Endometrial microvascular endothelial cells (primary cell): Measurements from ENCODE around the gene DNAI7. TPM values are rescaled to one million over a fixed set of nuclear protein-coding genes. Genes with fewer than 3 reads are reported as not detected.

Source experiments
- in situ Hi-C: cut with HindIII; loops from 2 replicates; pipeline ENCODE4 v1.10.0; 2017; ENCODE audit warnings: low sequenced_read_pairs, low pct_unique_long_range_greater_than_20kb; ENCODE audit errors: inconsistent ontology term
- total RNA-seq: library from RNA; depleted of rRNA; stranded (reverse); fragments of >200 nt; gene quantifications from one replicate; pipeline ENCODE4 v1.2.3, GENCODE V29; 2015; ENCODE audit errors: inconsistent ontology term

DNAI7 gene
- total RNA-seq, 1 donor from 2014 or later: not detected

DNA sequence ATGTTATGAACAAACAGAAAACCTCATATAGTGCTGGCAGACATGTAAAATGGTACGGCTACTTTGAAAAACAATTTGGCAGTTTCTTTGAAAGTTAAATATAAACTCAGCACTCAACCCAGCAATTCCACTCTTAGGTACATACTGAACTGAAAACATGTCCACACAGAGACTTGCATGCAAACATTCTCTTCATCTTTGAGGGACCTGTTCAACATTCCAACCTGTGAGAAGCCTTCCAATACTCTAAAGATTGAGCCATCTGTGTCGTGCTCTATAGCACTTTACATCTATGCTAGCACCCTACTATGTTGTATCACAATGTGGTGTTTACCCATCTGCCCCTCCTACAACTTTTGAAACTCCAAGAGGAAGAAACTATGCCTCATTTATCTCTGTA lies 79.3 kb downstream of the DNAI7 start:
- in situ Hi-C loops: no loop called here

DNA sequence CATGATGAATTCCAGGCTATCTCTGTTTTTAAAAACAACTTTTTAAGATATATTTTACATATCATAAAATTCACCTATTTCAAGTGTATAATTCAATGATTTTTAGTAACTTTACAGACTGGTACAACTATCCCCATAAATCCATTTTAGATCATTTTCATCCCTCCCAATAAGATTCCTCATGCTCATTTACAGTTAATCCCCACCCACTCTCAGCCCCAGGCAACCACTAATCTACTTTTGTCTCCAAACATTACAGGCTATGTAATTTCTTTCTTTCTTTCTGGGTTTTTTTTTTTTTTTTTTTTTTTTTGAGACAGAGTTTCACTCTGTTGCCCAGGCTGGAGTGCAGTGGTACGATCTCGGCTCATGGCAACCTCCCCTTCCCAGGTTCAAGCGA lies 81.3 kb downstream of the DNAI7 start:
- in situ Hi-C loops: no loop called here

DNA sequence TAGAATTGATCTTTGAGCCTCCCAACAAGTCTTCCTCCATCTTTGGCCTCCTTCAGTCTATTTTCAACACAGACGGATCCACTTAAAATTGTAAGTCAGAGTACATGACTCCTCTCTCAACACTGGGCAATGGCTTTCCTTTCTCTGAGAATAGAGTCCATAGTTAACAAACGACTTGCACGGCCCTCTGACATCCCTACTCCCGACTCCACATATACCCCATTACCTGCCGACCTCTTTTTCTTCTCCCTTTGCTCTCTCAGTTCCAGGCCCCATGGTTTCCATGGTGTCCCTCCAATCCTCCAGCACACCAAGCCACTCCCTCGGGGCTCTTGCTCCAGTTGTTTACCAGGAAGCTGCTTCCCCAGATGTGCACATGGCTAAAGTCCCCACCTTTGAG lies 84.7 kb downstream of the DNAI7 start:
- in situ Hi-C loops: no loop called here

DNA sequence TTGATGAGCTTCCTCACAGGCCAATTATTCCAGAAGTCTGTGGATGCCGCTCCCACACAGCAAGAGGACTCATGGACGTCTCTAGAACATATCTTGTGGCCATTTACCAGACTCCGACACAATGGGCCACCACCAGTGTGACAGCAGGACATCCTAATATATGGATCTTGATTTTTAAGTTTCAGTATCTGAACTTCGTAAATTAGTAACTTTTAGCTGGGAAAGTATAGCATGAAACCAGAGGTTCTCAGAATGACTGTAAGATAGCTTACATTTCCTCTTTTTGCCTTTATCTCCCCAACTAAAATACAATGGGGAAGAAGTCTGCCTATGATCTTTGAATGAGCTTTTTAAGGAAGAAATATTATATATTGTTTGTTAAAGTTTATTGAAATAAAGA lies 87.0 kb downstream of the DNAI7 start:
- in situ Hi-C loops: no loop called here

DNA sequence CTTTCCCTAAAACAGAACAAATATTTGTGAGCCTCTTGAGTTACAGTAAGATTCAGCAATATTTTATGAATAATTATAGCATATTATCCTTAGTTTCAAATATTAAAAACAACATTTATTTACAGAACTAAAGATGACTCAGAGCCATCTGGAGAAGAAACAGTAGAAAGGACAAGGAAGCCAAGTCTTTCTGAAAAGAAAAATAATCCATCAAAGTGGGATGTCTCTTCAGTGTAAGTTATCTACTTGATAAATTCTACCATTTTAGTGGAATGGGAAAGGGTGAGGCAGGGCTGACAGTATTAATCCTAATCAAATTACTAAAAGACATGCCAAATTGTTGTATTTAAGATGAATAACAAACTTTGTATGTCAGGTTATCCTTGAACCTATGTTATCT lies 88.1 kb downstream of the DNAI7 start:
- in situ Hi-C loops: no loop called here

DNA sequence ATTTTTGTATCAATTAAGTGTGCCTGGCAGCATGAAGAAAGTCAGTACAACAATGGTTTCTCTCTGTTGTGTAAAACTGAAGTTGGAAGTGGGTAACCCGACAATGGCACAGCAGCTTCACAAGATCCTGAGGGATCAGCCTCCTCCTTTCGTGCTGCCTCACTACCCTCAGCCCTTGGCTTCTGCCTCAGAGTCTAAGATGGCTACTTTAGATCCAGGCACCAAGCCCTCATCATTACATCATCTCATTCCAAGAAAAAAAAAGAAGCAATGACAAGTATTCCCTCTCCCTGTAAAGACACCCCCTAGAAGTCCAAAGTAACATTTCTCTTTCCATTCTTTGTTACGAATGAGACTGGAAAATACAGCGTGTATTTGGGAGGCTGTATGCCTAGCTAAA lies 92.6 kb downstream of the DNAI7 start:
- in situ Hi-C loops: no loop called here

DNA sequence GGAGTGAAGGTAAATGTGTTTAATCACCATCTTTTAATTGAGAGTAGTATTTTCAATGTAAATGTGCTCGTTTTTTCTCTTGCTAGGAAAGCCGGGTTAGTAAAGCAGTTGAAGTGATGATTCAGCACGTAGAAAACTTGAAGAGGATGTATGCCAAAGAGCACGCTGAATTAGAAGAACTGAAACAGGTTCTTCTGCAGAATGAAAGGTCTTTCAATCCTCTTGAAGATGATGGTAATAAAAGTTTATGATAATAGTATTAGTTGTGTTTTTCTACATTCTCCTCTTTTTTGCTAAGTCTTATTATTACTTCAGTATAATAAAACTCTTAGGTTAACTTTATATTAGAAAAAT lies 93.9 kb downstream of the DNAI7 start:
- in situ Hi-C loops: no loop called here

DNA sequence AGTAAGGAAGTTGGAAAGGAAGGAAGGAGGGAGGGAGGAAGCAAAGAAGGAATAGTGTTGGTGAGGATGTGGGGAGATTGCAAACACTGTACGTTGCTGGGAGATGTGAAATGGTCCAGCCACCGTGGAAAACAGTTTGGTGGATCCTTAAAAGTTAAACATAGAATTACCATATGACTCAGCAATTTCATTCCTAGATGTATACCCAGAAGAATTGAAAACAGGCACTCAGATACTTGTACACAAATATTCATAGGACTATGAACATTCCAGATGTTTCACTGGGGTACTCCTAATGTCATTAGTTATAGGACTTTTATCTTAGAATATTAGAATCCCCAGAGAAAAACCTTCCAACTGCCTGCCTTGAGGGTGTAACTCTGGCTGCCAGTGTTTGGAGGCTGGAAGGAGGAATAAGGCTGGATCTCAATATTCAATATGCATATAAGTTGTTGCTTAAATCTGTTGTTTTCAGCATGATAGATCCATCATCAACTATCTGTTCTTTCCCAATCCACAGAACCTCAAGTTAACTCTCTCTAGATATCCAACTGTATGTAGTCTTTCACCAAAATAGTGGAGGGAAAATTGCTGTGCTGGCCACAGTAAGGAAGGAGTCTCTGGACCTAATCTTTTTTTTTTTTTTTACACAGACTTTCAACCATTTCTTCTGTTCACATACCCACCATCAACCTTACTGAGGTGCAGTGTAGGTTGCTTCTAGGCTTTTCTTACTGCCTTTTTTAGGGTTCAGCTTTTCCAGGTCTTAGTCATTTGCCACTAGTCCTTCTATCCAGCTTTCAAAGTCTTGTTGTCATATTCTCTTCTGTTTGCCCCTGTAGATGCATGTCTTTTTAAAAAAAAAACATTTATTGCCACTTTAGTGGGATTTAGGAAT lies 94.5 kb downstream of the DNAI7 start:
- in situ Hi-C loops: no loop called here

DNA sequence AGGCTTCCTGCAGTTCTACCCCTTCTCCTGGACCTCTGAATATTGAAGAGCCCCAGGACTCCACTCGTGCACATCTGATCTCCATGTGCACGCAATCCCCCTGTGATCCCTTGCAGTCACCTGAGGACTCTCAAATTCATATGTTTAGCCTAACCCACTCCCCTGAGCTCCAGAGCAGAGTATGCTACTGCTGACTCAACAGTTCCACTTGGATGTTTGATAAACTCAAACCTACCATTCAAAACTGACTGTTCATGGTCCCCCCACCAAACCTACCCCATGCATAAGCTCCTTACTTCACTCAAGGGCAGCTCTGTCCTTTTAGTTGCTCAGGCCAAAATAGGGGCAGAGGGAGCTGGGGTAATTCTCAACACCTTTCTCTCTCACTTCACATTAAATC lies 96.0 kb downstream of the DNAI7 start:
- in situ Hi-C loops: no loop called here

DNA sequence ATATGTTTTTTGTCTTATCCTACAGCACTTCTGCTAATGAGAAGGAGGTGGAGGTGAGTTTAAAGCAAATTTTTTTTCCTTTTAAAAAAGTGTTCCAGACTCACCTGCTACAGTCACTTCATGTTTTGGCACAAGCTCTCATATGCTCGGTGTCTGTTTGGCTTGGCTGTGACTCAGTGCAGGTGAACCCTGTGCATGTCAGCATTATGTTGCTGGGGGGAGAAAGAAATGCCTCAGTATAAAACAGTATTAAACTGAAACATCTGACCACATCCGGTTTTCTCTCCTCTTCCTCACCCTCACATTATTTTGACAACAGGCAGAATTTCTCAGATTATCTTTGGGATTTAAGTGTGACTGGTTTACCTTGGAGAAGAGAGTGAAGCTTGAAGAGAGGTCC lies 105.2 kb downstream of the DNAI7 start:
- in situ Hi-C loops: no loop called here

DNA sequence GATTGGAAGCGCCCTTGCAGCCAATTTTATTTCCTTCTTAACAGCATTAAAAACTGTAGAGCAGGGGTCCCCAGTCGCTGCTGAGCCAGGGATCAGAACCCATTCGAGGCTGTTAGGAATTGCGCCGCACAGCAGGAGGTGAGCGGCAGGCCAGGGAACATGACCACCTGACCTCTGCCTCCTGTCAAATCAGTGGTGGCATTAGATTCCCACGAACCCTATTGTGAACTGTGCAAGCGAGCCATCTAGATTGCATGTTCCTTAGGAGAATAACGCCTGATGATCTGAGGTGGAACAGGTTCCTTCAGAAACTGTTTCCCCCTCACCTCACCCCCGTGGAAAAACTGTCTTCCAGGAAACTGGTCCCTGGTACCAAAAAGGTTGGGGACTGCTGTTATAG lies 107.4 kb downstream of the DNAI7 start:
- in situ Hi-C loops: no loop called here

DNA sequence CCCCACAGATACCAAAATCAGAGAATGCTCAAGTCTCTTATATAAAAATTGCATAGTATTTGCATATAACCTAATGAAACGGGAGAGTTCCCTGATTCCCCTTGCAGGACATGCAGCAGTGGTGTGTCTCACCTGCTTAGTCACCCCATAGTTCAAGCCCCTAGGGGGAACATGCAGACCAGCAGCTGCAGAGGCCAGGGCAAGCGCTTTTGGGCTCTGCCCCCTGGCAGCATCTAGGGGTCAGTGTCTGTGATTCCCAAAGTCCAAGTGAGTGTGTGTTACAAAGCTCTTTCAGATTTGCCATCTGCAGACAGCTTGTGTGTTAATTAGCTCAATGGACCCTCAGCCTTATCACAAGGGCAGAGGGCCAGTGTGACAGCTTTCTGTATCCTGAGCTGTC lies 110.1 kb downstream of the DNAI7 start:
- in situ Hi-C loops: no loop called here

DNA sequence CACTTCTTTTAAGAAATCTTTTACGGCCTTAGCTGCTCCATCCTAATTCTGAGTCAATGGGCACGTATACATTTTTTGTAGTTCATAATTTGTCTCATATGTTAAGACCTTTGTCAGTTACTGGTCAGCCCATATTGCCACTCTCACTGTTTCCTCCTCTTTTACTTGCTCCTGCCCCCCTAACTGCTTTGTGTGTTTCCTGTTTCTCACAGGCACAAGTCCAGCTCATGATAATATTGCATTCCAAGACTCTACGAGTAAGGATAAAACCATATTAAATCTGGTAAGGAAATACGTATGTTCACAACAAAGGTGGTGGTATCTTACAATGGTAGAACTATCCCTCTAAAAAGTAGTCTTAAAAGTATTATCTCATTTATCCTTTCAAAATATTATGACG lies 111.7 kb downstream of the DNAI7 start:
- in situ Hi-C loops: no loop called here

DNA sequence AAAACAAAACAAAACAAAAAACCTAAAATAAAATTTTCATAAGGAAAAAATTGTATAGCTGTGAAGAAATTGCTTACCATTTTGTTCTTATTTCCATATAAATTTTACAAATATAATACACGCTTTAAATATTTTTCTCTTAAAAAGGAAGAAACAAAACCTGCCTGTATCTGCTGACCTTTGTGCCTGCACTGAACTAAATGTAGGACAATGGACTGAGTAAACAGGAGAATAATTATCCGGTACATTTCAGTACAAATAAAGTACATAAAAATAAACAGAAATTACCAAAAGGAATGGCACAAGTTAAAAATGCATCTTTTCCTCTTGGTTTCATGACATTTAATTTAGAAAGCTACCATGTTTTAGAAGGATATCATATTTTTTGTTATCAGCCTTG lies 112.3 kb downstream of the DNAI7 start:
- in situ Hi-C loops: no loop called here

DNA sequence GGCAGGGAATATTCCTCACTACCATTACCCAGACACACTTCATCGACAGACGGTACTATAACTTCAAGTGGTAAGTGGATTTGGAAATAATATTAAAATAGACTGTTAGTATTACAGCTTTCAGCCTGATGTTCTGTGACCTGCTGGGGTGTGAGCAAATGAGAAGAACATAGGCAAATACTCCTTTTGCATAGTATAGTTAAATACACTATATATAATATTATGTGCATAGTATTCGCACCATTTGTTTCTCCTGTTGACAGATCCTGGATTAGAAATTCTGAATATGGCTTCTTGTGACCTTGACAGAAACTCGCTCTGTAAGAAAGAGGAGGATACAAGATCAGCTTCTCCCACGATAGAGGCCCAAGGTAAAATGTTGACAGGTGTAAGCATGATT lies 115.6 kb downstream of the DNAI7 start:
- in situ Hi-C loops: no loop called here

DNA sequence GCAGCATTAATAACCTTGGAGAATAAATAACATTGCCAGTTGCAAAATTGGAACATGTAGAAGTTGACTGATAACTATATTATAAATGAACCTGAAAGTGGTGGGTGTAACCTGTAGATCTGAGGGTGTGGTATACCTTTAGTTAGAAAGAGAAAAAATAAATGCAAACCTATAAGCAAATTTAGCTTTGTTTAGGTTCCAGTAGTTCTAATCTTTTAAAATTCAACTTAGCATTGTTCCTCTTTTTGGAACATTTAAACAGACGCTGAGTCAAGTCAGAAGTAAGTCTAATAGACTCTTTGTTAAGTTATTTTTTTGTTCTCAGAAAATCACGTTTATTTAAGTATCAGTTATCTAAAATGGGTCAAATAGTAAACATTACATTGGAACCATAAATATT lies 120.0 kb downstream of the DNAI7 start:
- in situ Hi-C loops: no loop called here

DNA sequence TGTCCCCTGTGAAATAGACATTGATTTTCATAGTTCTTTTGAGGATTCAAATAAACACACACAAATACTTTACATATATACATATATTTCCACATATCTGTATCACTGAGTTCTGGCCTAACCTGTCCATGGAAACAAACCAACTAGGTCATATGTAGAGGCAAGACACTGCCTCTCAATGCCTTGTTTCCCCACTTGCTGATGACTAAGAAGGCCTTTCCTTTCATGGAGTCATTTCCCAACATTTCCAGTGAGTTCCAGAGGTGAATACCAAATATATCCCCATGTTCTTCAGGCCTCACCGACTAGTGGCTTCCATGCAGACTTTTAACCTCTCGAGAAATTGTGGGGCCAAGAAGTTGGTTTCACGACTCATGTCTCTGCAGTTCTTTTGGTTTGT lies 120.8 kb downstream of the DNAI7 start:
- in situ Hi-C loops: no loop called here

DNA sequence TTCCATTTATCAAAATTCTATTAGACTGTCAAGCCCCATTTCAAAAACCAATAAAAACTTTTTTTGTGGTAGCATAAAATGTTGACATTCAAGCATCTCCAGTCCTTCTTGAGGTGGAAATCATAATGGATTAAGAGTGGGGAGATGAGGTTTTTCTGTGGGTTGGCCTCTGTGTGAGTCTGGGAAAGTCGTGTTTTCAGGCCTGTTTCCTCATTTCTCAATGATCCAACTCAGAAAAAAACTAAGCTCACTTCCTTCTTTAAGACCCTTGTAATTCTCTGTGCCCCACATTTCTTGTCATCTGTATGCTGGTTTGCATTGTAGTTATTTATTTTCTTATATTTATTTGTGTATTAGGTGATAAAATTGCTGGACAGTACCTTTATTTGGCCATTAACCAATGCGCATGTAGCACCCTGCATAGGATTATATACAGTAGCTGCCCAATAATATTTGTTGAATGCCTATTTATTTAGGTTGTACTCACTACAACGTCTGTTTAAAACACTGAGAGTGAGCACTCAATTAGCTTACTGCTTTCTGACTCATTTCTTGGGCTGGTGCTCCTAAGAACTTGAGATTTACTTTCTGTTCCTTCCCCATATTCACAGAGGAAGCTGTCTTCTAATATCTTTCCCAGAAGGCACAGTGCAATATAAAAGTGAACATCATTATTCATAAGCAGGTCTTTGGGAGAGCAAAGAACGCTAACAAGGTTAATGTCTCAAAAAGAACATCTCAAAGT lies 121.9 kb downstream of the DNAI7 start:
- in situ Hi-C loops: no loop called here

DNA sequence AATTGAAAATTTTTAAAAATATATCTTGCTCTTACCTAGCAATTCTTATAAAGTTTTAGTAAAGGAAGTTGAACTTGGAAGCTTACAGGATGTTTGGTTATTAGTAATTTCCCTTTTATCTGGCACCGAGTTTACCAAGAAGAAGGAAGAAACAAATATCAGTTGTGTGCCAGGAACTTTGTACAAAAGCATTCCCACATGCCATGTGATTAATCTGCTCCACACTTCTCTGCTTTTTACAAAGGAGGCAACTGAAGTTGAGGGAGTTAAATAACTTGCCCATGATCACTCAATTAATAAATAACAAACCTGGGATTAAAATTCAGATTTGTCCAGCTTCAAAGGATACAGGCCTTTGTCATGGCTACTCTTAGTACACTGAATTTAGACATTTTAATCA lies 123.6 kb downstream of the DNAI7 start:
- in situ Hi-C loops: no loop called here

DNA sequence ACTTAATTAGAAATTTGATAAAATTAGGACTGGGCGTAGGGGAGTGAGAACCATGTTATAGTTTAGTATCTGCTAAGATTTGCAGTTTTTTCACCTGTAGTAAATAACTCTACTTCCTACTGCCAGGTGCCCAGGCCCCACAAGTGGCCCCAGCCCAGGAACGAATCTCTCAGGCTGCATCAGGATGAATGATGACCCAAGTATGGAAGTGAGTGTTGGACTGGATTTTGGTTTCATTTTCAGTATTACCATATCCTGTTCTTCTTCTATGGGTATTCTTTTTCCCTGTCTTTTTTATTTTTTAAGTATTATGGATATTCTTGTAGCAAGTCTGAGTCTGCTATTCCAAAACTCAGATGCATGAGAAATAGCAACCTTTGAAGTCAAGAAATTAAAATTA lies 125.7 kb downstream of the DNAI7 start:
- in situ Hi-C loops: no loop called here
